GM12891 (cell line): ENCODE data around the gene PTPRQ.
A peak's percentile ranks its signal among the peaks of the same experiment; 100 is the strongest.

Experiments
- DNase-seq: peaks from one replicate; pipeline ENCODE4 v3.0.0; 2011; ENCODE audit warnings: low spot score; ENCODE audit not compliant: insufficient read length
- FAIRE-seq: peaks from 2 replicates; lab custom pipeline; 2011; peaks lifted over from hg19 to GRCh38; lab: Jason Lieb, UNC
- PAX5 ChIP-seq: IDR thresholded peaks from 2 replicates; pipeline ENCODE4 v1.6.1; 2011; ENCODE audit warnings: low read length, moderate library complexity, mild to moderate bottlenecking; ENCODE audit not compliant: insufficient read depth, severe bottlenecking
- POLR2A ChIP-seq: IDR thresholded peaks from 2 replicates; pipeline ENCODE4 v1.6.1; 2011; ENCODE audit warnings: low read depth, low read length, control low read depth
- POLR2AphosphoS5 ChIP-seq: IDR thresholded peaks from 2 replicates; pipeline ENCODE4 v1.6.1; 2011; ENCODE audit warnings: low read depth, low read length, control low read depth
- POU2F2 ChIP-seq: IDR thresholded peaks from 2 replicates; pipeline ENCODE4 v1.6.1; 2011; ENCODE audit warnings: low read depth, mild to moderate bottlenecking, control low read depth, low read length, moderate library complexity
- SPI1 ChIP-seq: IDR thresholded peaks from 2 replicates; pipeline ENCODE4 v1.6.1; 2011; ENCODE audit warnings: low read depth, low read length, control low read depth
- TAF1 ChIP-seq: IDR thresholded peaks from 2 replicates; pipeline ENCODE4 v1.6.1; 2011; ENCODE audit warnings: low read depth, low read length, control low read depth

PTPRQ gene

DNA sequence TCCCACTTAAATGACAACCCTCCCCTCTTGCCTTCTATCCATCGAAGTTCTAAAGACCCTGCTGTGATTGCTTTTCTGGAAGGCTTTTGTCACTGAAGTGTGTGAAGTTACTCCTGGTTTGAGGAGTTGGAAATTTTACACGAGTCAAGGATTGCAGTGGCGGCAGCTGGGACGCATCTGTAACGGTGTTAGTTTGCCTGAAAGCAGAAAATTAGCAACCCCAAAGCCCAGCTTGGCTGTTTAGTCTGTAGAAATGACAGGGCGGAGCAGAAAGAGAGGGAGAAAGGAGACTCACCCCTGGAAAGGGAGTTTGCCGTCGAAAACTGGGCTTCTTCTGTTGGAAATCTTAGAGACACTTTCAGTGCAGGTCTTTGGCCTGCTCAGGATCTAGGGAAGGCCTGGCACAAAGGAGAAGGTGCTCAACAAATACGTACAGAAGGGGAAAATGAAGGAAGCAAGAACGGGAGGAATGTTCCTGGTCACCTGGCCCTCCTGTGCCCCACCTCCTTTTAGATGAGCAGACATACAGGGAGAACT is 271.7 kb downstream of the PTPRQ start:
- FAIRE-seq: no peak
- TF ChIP-seq POLR2AphosphoS5 (no peak), TAF1 (no peak), POLR2A (no peak), PAX5 (no peak), POU2F2 (no peak), SPI1 (no peak)
- DNase-seq: no peak

- TF ChIP-seq POLR2A (no peak), SPI1 (no peak), TAF1 (no peak), PAX5 (no peak), POU2F2 (no peak), POLR2AphosphoS5 (no peak)
- FAIRE-seq (no peak), DNase-seq (no peak)
These were observed 272.8 kb downstream of the PTPRQ start, which contains the start of gene MYF5 for GRCh38 chr12:80716696-80717469. Gene MYF5, plus strand, starts transcription at chr12:80716912. Its CDS starts 152 bp downstream, at chr12:80717064.

DNA sequence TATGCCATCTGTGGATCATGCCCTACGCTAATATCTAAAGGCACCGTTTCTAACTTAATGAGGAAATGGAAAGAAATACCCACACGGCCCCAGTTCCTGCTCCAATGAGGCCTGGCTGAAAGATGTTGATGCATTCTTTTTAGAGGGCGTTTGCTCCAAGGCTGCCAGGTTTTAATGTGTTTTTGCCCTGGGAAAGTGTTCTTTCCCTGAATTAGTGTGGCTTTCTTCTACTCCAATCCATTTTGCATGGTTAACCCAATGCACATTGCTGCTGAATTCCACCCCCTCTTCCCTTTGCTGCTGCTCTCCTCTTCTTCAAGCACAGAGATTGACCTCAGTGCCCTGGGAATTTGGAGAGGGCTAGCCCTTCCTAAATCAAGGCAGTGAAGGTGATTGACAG is 273.8 kb downstream of the PTPRQ start:
- TF ChIP-seq TAF1 (no peak), POLR2A (no peak), POU2F2 (no peak), PAX5 (no peak), SPI1 (no peak), POLR2AphosphoS5 (no peak)
- no peak for DNase-seq
- FAIRE-seq: no peak

DNA sequence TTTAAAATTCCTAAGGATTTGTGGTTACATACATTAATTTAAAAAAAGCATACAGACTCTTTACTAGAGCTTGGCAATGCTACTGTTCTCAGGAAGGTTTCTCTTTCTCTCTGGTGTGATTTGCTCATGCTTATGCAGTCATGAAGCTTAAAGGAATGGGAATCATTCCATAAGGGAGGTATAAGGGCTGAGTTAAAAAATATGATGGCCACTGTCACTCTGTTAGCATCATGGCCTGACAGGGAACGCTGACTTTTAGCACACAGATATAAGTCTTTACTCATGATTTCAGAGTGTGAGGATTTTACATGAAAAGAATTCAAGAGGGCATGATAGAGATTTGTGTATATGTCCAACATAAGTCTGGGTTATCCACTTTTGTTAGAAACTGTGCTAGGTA is 276.5 kb downstream of the PTPRQ start:
- FAIRE-seq: no peak
- DNase-seq: no peak
- no peak for TF ChIP-seq POLR2A
- TF ChIP-seq POU2F2: no peak
- TF ChIP-seq POLR2AphosphoS5: no peak
- TF ChIP-seq PAX5: no peak
- no peak for TF ChIP-seq TAF1

DNA sequence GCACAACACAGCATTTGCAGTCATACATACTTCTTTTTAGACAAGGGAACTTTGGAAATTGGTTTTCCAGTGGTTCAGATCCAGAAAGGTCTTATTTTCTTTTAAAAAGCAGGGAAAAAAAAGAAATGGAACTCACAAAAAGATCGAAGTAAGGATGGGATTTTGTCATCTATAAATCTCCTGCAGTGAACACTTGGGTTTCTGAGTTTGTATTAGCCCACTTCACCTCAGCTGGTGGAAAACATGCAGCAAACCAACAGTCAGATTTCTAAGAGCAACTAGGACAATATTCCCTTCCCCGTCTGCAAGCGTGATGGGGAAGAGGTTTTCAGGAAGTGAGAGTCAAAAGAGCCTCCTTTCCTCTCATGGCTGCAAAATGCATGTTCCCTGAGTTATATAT is 277.3 kb downstream of the PTPRQ start:
- TF ChIP-seq PAX5: no peak
- TF ChIP-seq SPI1: peak; percentile 48
- FAIRE-seq (no peak), DNase-seq (no peak)
